DMS53 treated with DMSO at 0.1 percent for 48 hours (cell line): Measurements from ENCODE around the gene PPP6R3.
"Not testable (repeated sequence)": the region's sequence is repeated elsewhere in the genome, so short reads cannot be mapped to it uniquely, and the experiment has no call there.

Source experiments
- DNase-seq: peaks from one replicate; lab custom pipeline; 2025; ENCODE audit not compliant: unreplicated experiment; lab: John Stamatoyannopoulos, UW

The PPP6R3 gene

GRCh38 chr11:68591719-68592118 lies 131.2 kb downstream of the PPP6R3 start:
- no peak for DNase-seq

GRCh38 chr11:68593441-68593840 lies 132.9 kb downstream of the PPP6R3 start:
- no peak for DNase-seq

GRCh38 chr11:68594123-68594522 lies 133.6 kb downstream of the PPP6R3 start:
- no peak for DNase-seq

- DNase-seq, result no peak
Measured at GRCh38 chr11:68596231-68596630, 135.7 kb downstream of the PPP6R3 start.

- no peak for DNase-seq
Measured at GRCh38 chr11:68598816-68599653, 138.5 kb downstream of the PPP6R3 start.

- no peak for DNase-seq
Measured at GRCh38 chr11:68601147-68601546, 140.6 kb downstream of the PPP6R3 start.

GRCh38 chr11:68609761-68610160 lies 149.2 kb downstream of the PPP6R3 start:
- no peak for DNase-seq

GRCh38 chr11:68610452-68611116 lies 150.0 kb downstream of the PPP6R3 start:
- no peak for DNase-seq

- DNase-seq, result no peak
Measured at GRCh38 chr11:68615657-68616056, 155.1 kb downstream of the PPP6R3 start.

- no peak for DNase-seq
Measured at GRCh38 chr11:68617925-68618809, 157.6 kb downstream of the PPP6R3 start.

GRCh38 chr11:68621826-68622225 lies 161.3 kb downstream of the PPP6R3 start:
- no peak for DNase-seq

- DNase-seq, result not testable (repeated sequence)
Measured at GRCh38 chr11:68623706-68624105, 163.2 kb downstream of the PPP6R3 start.

GRCh38 chr11:68625069-68625468 lies 164.5 kb downstream of the PPP6R3 start:
- not testable (repeated sequence) for DNase-seq

GRCh38 chr11:68626236-68626635 lies 165.7 kb downstream of the PPP6R3 start:
- DNase-seq, result not testable (repeated sequence)

GRCh38 chr11:68628837-68629236 lies 168.3 kb downstream of the PPP6R3 start:
- DNase-seq, result not testable (repeated sequence)

- DNase-seq, result not testable (repeated sequence)
Measured at GRCh38 chr11:68632375-68632774, 171.8 kb downstream of the PPP6R3 start.

- DNase-seq, result peak; percentile 83
Measured at GRCh38 chr11:68632802-68633201, 172.2 kb downstream of the PPP6R3 start.

- DNase-seq, result not testable (repeated sequence)
Measured at GRCh38 chr11:68634606-68635005, 174.1 kb downstream of the PPP6R3 start.

- DNase-seq, result not testable (repeated sequence)
Measured at GRCh38 chr11:68635172-68635571, 174.6 kb downstream of the PPP6R3 start.

GRCh38 chr11:68635883-68636282 lies 175.3 kb downstream of the PPP6R3 start:
- not testable (repeated sequence) for DNase-seq

- DNase-seq, result not testable (repeated sequence)
Measured at GRCh38 chr11:68639322-68639721, 178.8 kb downstream of the PPP6R3 start.
